Measurements from ENCODE around the gene WAC. TPM values are rescaled to one million over a fixed set of nuclear protein-coding genes. Genes with fewer than 3 reads are reported as not detected.
A peak's percentile ranks its signal among the peaks of the same experiment; 100 is the strongest.
"Not testable (repeated sequence)": the region's sequence is repeated elsewhere in the genome, so short reads cannot be mapped to it uniquely, and the experiment has no call there.

WAC gene
- total RNA-seq, 3 donors from 2014 or later = 85.7 to 212 (median 111) TPM

DNA sequence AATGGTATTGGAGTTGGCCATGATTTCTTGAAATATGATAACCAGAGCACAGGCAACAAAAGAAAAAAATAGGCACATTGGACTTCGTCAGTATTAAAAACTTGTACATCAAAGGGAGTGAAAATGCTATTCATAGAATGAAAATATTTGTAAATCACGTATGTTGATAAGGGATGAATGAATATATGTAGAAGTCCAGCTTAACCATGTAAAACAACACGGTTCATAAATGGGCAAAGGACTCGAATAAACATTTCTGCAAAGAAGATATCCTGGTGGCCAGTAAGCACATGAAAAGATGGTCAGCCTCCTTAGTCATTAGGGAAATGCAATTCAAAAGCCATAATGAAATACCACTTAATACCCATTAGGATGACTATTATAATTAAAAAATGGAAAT, 68.1 kb downstream of the WAC start:
- intact Hi-C loops (cut with DNase I, micrococcal nuclease) = no loop called here
- H3K4me1 ChIP-seq (ENCODE audit: low read depth) = peaks cover 5% of the 10 kb centered on the region
- no peaks in the 10 kb centered on the region for H3K36me3 ChIP-seq (ENCODE audit: low read depth)
- no peak overlapping the region for H3K4me3 ChIP-seq
- TF ChIP-seq CTCF (IDR thresholded peaks at IDR 0.05) = no peak
- H3K9me3 ChIP-seq = no peaks in the 10 kb centered on the region
- no peak for DNase-seq
- ATAC-seq = no peak

DNA sequence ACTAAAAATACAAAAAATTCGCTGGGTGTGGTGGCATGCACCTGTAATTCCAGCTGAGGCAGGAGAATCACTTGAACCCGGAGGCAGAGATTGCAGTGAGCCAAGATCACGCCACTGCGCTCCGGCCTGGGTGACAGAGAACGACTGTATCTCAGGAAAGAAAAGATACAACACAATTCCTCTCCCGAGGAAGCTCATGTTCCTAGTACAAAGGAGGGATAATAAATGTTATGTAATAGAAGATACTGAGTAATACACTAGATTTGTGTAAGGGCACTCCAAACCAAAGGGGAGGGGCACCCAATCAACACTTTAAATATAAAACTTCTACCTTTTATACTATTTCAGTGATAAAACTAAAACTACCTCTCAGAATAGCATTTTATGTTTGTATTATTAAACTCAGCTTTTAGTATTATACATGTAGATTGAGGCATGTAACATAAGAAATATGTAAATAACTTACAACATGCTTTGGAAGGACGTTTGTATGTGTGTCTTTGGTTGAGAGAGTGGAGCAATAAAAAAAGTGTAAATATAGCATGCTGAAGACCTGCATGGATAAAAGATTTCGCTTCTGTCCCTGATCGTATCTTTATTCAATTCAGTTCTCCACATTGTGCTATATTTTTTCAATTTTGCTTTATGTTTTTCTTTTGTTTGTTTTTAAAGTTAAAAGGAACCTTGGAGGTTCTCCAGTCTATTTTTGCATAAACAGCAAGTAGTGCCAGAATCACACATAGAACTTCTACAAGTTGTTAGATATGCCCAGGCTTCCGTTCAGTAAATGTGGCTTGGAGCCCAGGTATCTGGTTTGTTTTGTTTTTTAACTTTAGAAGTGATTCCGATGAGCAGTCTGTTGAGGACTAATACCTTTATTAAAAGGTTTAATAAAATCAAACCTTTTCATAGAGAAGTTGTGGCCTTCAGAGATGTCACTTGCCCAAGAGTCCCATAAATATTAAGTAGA, 71.9 kb downstream of the WAC start:
- no peak for DNase-seq
- TF ChIP-seq CTCF (IDR thresholded peaks at IDR 0.05) = no peak
- no peaks in the 10 kb centered on the region for H3K36me3 ChIP-seq (ENCODE audit: low read depth)
- ATAC-seq = peak; percentile 42
- H3K9me3 ChIP-seq = no peaks in the 10 kb centered on the region
- H3K4me1 ChIP-seq (ENCODE audit: low read depth) = peaks cover 5% of the 10 kb centered on the region
- intact Hi-C loops (cut with DNase I, micrococcal nuclease) = no loop called here
- no peak overlapping the region for H3K4me3 ChIP-seq

GRCh38 chr10:28606568-28606967, 73.7 kb downstream of the WAC start:
- Histone ChIP-seq H3K9me3 (no peaks in the 10 kb centered on the region), H3K36me3 (ENCODE audit: low read depth) (peaks cover 5% of the 10 kb centered on the region), H3K4me3 (no peak overlapping the region), H3K4me1 (ENCODE audit: low read depth) (peaks cover 5% of the 10 kb centered on the region)
- intact Hi-C loops (cut with DNase I, micrococcal nuclease) = no loop called here
- DNase-seq = no peak
- TF ChIP-seq CTCF (IDR thresholded peaks at IDR 0.05) = no peak
- no peak for ATAC-seq

DNA sequence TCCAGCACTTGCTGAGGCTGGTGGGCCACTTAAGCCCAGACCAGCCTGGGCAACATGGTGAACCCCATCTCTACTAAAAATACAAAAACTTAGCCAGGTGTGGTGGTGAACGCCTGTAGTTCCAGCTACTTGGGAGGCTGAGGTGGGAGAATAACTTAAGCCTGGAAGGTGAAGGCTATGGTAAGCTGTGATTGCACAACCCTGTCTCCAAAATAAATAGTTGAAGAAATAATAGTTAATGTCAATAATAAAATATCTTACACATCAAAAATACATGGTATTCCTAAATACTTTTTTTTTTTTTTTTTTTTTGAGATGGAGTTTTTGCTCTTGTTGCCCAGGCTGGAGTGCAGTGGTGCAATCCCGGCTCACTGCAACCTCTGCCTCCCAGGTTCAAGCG, 76.7 kb downstream of the WAC start:
- H3K4me3 ChIP-seq; H3K9me3 ChIP-seq; intact Hi-C loops (cut with DNase I, micrococcal nuclease); H3K4me1 ChIP-seq (ENCODE audit: low read depth); ATAC-seq; DNase-seq: not testable (repeated sequence)
- peaks cover 17% of the 10 kb centered on the region for H3K36me3 ChIP-seq (ENCODE audit: low read depth)

- intact Hi-C loops (cut with DNase I, micrococcal nuclease) = no loop called here
- H3K4me3 ChIP-seq = no peak overlapping the region
- ATAC-seq = no peak
- peaks cover 26% of the 10 kb centered on the region for H3K36me3 ChIP-seq (ENCODE audit: low read depth)
- no peak for DNase-seq
- no peak for TF ChIP-seq CTCF (IDR thresholded peaks at IDR 0.05)
- no peaks in the 10 kb centered on the region for H3K4me1 ChIP-seq (ENCODE audit: low read depth)
- H3K9me3 ChIP-seq = no peaks in the 10 kb centered on the region
These were observed 80.0 kb downstream of the WAC start for GRCh38 chr10:28612877-28613276.

DNA sequence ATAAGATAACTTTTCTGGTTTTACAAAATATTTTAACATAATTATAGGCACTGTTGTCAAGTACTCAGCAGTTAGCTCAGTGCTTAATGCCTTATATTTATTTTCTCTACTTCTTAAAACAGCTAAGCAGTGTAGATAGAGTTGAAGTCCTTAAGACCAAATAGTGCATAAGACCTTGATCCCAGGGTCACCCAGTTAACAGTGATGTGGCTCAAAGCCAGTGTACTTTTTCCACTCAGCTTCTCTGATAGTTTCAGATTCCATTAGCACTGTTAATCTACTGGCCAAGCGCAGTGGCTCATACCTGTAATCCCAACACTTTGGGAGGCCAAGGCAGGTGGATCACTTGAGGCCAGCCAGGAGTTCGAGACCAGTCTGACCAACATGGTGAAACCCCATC, 83.6 kb downstream of the WAC start:
- no peak overlapping the region for H3K4me3 ChIP-seq
- ATAC-seq (no peak), DNase-seq (no peak)
- intact Hi-C loops (cut with DNase I, micrococcal nuclease) = no loop called here
- H3K9me3 ChIP-seq = no peaks in the 10 kb centered on the region
- peaks cover 21% of the 10 kb centered on the region for H3K36me3 ChIP-seq (ENCODE audit: low read depth)
- H3K4me1 ChIP-seq (ENCODE audit: low read depth) = no peaks in the 10 kb centered on the region
- no peak for TF ChIP-seq CTCF (IDR thresholded peaks at IDR 0.05)

Data from mucosa of descending colon (tissue), 3 donors.